Stimulated activated naive CD8-positive, alpha-beta T cell treated with anti-CD3 and anti-CD28 coated beads, Interleukin-15, Interleukin-2, amounts not matched to agents 100 U/mL and 50 U/mL, for 24 hours (primary cell): ENCODE results near the gene KCNK3.
"Not testable (repeated sequence)": the region's sequence is repeated elsewhere in the genome, so short reads cannot be mapped to it uniquely, and the experiment has no call there.

Experiments
- ATAC-seq: fragments of 150-1000 bp; cut with Tn5 transposase; one replicate; pipeline ENCODE4 v1.10.0; 2021
- DNase-seq: peaks from one replicate; pipeline ENCODE4 v3.0.0; 2021

Gene KCNK3

DNA sequence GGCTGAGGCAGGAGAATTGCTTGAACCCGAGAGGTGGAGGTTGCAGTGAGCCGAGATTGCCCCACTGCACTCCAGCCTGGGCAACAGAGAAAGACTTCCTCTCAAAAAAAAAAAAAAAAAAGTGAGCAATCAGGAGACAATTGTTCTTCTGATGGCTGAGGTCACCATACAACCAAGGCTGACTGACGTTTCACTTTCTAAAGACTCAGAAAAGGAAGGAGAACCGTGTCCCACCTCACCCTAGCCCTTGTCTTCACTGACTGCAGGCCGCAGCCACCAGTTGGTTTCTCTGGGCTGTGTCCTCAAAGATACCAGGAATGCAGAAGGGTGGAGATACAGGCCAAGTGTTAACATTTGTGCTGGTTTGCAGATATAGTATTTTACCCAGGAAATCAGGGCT, 63.8 kb downstream of the KCNK3 start:
- DNase-seq = no peak
- ATAC-seq = no peak

DNA sequence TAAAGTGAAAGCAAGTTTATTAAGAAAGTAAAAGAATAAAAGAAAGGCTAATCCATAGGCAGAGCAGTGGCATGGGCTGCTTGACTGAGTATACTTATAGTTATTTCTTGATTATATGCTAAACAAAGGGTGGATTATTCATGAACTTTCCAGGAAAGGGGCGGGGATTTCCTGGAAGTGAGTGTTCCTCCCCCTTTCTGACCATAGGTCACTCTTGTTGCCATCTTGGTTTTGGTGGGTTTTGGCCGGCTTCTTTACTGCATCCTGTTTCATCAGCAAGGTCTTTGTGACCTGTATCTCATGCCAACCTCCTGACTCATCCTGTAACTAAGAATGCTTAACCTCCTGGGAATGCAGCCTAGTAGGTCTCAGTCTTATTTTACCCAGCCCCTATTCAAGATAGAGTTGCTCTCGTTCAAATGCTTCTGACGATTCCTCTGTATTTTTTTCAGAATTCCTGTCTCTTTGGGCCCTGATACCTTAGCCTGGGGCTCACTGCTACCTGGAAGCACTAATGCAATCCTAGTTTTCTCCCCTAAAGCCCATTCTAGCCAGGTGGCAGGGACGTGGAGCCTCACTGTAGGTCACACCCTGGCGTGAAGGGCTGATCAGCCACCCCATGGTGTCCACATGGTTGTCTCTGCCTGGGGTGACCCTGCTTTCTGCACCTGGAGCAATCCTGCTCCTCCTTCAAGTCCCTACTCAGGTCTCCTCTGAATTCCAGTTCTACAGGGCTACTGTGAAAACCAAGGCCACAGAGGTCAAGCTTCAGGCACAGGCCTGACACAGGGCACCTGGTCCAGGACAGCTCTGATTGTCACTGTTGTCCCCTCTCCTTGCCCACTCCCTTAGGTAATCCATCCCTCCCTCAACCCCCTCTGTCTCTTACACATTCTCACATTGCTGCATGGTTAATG, 65.6 kb downstream of the KCNK3 start:
- peak; percentile 44 for ATAC-seq
- peak; percentile 44 for DNase-seq

DNA sequence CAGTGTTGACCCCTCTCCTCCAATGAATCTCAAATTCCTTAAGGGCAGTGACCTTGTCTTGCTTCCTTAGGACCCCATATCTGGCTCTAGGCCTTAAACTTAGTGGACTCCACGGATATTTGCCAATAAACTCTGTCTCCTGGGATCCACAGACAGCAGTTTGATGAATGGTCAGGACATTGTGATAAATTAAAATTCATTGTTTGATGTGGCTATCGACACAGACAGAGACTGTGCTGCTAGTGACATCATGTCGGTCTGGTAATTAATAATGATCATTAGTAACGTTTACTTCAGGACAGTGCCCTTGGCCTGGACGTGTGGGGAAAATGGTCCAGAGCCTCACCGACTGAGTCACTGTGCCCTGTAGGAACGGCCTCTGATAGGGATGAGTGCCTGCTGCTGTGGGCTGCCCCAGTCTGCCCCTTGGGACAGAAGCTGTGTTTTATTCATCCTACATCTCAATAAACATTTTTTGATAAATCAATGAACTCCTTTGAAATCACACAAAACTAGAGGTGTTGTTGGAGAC, 66.3 kb downstream of the KCNK3 start:
- ATAC-seq (no peak), DNase-seq (no peak)

DNA sequence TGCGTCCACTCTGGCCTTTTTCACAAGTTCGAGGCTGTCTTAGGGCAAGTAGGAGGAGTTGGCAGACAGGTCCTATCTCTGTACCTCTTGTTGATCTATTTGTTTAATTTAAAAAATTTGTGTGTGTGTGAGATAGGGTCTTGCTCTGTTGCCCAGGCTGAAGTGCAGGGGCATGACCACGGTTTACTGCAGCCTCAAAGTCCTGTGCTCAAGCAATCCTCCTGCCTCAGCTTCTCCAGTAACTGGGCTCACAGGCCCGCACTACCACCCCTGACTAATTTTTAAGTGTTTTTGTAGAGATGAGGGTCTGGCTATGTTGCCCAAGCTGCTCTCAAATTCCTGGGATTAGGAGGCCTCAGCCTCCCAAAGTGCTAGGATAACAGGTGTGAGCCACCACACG, 67.3 kb downstream of the KCNK3 start:
- ATAC-seq (no peak), DNase-seq (no peak)

DNA sequence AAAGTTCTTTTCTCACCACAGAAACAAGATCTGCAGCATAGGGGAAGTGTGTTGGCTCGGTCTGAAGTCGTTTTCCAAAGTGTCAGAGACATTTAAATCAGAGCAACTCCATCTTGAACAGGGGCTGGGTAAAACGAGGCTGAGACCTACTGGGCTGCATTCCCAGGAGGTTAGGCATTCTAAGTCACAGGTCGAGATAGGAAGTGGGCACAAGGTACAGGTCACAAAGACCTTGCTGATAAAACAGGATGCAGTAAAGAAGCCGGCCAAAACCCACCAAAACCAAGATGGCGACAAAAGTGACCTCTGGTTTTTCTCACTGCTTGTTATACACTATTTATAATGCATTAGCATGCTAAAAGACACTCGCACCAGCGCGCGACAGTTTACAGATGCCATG, 68.5 kb downstream of the KCNK3 start:
- not testable (repeated sequence) for ATAC-seq, DNase-seq

DNA sequence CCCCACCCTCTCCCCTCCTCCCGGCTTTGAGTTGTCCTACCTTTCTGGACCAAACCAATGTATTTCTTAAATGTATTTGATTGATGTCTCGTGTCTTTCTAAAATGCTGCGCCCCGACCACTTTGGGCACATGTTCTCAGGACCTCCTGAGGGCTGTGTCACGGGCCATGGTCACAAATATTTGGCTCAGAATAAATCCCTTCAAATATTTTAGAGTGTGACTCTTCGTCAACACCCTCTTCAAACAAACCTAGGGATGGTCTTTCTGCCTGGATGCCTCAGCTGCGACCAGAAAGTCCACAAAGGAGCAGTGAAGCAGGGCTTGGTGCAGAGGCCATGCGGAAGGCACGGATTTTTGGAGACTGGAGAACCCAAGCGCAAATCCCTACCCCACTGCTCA, 70.5 kb downstream of the KCNK3 start:
- ATAC-seq = no peak
- no peak for DNase-seq

DNA sequence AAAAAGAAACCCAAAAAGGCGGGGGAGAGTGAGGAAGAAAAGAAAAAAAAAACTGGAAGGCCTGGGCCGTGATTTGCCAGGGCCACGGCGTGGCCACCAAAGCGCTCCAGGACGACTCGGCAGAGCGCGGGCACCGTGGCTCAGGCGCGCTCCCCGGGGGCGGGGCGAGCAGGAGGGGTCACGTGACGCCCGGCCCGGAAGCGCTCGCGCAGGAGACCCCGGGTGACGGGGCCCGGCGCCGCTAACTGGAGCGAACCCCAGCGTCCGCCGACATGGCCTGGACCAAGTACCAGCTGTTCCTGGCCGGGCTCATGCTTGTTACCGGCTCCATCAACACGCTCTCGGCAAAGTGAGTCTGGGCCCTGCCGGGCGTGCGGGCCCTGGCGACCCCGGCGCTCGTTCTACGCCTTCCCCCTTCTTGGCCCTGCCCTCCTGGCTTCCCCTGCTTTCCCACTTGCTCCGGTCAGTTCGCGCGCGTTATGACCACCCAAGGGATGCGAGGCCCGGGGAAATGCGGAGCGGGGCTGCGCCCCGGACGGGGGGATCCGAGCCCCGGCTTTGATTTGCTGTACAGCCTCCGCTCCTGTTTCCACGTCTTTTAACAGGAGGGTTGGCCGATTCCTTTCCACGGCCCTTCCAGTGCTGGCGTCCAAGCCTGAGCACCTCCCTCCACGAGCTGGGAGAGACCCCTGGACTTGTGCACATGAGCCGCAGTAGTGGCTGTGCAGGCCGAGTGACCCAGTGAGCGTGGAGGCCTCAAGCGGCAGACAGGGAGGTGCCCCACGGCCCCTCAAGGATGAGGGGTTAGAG, 71.8 kb downstream of the KCNK3 start, which contains the start of gene SLC35F6:
Gene SLC35F6, plus strand, starts transcription at position 207 of the 810 bp plus-strand sequence. Its CDS starts 66 bp downstream, at position 273.
- ATAC-seq (peak; percentile 94), DNase-seq (peak; percentile 88)

DNA sequence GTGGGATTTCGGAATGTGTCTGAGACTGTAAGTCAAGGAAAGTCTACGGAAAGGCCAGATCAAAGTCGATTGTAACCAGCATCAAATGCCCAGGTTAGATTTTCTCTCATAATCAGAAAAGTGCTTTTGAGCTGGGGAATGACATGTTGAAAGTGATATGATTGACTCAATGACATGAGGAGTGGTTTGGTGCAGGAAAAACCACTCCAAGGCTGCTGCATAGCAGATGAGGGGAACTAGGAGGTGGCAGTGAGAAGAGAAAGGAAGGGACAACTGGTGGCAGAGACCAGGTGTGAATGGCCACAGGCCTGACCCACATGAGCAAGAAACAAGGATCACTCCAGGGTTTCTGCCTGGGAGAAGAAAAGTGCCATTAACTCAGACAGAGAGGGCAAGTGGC, 72.4 kb downstream of the KCNK3 start:
- ATAC-seq (no peak), DNase-seq (no peak)

DNA sequence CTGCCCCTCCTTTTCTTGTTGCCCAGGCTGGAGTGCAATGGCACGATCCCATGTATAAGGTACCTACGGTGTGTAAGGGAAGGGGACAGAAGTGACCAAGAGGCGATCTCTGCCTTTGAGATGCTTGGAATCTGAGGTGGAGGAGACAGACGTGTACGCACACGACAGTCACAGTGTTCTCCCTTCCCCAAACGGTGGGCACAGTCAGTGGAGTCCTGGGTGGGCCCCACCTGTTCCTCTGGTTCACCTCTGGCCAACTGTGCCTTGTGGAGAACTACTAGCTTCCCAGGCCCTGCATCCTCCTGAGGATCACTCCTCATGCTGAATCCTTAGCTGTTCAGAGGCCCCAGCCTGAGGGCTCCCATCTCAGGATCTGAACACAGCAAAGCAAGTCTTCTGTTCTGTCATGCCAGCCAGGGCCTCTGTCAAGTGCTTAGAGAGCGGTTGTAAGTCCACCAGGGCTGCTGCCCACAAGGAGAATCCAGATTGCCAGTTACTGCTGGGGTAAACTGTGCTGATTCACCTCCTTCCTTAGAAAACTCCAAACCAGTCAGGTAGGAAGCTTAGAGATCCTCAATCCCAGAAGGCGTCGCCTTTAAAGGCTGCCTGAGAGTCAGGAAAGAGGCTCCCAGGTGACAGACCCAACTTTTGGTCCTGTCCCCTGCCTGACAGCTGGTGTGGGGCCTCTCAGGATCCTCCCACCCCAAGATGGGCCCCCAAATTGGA, 73.1 kb downstream of the KCNK3 start:
- ATAC-seq (no peak), DNase-seq (no peak)

DNA sequence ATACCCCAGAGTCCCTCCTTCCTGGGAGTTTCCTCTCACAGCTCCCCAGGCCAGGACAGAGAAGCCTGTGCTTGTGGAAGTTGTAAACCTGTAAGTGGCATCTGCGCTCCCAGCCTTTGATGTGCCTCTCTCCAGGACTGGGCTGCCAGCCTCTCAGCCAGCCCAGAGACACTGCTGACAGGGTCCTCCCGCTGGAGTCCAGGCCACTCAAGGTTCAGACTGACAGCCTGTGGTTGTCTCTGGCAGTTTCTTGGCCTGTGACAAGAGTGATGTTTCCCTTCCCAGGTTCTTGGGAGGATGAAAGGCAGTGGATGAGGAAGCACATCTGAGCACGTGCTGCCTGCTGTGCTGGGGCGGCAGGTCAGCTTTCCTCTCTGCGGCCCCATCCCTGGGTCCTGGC, 74.6 kb downstream of the KCNK3 start:
- DNase-seq (no peak), ATAC-seq (no peak)

DNA sequence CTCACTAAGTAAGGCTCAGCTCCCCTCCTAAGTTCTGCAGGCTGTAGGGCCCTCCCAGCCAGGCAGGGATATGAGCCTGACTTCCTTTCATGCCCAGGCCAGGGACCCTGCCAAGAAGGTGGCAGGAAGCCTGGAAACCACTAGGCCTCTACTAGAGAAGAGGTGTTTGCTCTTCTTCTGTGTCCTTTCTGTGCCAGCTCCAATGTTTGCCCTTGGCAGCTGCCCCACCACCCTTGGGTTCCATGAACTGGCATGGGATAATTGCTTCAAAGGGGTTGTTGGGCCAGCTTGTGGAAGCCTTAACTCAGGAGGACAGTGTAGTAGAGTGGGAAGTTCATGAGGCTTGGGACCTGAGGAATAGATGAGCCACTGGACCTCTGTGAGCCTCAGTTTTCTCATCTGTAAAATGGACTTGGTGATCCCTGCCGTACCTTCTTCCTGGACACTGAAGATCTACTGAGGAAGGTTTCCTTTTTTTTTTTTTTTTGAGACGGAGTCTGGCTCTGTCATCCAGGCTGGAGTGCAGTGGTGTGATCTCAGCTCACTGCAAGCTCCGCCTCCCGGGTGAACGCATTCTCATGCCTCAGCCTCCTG, 75.5 kb downstream of the KCNK3 start:
- DNase-seq (no peak), ATAC-seq (no peak)

DNA sequence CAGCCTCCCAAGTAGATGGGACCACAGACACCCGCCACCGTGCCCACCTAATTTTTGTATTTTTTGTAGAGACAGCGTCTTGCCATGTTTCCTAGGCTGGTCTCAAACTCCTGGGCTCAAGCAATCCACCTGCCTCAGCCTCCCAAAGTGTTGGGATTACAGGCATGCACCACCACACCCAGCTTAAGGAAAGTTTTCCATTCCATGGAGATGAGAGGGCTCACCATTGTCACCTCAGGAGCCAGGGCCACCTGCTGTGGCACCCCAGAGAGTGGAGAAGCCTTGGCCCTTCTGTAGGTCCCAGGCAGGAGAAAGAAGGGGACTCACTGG, 76.2 kb downstream of the KCNK3 start:
- ATAC-seq (no peak), DNase-seq (no peak)

DNA sequence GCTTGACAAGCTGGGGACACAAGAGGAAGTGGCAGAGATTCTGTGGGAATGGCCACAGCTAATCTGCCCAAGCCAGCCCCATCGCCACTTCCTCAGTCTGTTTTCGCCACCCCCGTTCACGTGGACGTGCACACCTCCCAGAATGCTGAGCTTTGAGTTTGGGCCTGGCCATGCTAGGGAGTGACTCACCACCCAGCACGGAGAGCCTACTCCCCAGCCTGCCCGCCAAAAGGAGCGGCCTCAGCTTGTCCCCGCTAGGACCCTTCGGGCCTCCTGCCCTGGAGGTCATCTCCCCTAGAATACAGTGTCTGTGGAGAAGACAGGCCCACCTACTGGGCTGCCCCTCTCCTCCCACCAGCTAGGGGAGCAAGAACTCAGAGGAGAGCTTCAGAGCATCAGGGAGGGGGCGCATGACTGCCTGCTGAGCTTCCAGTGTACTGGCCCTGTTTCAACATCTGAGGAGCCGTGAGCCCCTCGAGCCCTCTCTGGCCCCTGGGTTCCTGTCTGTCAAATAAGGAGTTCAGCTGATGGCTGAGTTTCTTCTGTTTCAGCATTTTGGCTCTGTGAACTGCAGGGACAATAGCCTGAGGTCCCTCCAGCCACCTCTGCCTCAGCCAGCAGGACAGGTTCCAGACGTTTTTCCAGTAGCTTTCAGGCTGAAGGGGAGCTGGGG, 76.7 kb downstream of the KCNK3 start:
- peak; percentile 49 for DNase-seq
- peak; percentile 51 for ATAC-seq

DNA sequence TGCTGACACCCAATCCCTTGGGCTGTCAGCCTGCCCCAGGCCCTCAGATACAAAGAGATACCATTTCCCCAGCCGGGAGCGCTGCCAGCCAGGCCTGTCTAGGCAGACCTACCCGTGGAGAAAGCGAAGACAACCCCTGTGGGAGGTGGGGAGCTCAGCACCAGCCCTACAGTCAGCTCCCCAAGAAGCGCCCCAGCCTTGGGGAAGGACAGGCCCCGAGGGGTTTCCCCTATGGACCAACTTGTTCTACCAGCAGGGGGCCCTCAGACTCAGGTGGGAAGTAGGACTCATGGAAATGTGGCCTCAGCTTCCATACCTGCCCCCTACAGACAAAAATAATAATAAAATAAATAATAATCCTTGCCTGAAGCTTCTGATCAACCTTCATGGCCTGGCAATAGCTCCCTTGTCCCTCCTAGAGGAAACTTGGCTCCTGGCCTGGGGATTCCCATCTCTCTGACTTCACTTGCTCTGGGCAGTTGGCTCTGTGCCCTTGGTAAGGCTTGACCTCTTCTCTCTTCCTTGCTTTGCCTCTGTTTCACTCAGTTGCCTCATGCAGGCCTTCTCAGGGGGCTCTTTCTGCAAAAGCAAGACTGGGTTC, 78.6 kb downstream of the KCNK3 start:
- peak; percentile 38 for ATAC-seq

DNA sequence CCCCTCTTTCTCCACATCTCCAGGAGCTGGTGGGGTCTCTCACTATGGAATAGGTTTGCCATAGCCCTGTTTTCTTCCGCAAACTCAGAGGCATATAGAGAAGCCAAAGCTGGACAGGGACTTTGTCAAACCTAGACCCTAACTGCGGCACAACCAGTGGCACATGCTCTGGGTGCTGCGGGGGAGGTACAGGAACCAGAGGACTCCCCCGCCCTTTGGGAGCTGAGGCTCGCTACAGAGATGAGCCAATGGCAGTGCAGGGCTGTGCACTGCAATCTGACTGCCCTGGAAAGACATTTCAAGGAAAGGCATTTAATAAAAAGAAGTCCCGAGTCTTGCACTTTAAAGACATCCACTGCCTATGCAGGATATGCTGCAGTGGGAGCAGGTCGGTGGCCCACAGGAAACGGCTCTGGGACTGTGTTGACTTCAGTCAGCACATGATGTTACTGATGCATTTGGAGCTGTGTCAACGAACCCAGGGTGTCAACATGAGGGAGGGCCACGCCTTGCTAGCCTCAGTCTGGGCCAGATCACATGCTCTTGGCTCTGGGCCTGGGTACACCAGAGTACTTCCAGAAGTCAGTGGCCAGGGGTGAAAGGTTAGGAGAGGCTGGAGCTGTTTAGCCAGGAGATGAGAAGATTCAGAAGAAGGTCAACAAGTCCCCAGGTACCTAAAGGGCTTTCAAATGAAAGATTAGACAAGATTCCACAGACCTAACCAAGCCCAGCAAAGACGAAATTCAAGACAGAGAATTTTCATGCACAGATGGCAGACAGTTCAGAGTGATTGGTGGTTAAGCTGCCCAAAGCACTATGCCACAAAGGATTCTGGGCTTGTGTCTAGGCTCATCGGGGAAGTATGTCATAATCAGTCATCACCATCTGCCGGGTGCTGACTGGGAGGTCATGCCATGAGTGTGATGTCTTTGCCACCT, 79.8 kb downstream of the KCNK3 start:
- DNase-seq = no peak
- peak; percentile 33 for ATAC-seq

More for the DNA sequence above, 78.6 kb downstream of the KCNK3 start:
- DNase-seq = peak; percentile 57

DNA sequence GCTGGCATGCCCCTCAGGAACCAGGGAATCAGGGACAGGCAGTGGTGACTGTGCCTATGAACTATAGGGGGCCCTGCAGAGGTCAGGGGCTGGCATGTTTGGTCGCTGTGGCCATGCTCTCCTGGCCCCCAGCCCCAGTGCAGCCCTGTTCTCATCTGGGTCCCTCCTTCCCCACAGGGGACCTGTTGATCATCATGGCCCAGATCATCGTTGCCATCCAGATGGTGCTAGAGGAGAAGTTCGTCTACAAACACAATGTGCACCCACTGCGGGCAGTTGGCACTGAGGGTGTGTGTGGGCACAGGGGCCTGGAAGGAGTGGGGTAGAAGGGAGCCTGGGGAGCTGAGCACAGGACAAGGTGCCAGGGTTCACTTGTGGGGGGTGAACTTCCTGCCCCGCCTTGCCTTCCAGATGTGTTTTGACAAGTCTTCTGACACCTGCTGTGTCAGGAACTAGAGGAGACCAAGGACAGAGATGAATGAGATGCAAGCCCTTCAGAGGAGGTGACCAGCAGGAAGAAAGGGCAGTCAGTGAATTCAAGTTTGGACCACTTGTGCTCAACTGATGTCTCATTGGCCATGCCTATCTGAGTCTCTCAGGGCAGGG, 83.8 kb downstream of the KCNK3 start:
- no peak for ATAC-seq
- DNase-seq = no peak

DNA sequence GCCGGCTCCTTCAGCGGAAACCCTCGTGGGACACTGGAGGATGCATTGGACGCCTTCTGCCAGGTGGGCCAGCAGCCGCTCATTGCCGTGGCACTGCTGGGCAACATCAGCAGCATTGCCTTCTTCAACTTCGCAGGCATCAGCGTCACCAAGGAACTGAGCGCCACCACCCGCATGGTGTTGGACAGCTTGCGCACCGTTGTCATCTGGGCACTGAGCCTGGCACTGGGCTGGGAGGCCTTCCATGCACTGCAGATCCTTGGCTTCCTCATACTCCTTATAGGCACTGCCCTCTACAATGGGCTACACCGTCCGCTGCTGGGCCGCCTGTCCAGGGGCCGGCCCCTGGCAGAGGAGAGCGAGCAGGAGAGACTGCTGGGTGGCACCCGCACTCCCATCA, 85.6 kb downstream of the KCNK3 start:
- DNase-seq (no peak), ATAC-seq (no peak)

DNA sequence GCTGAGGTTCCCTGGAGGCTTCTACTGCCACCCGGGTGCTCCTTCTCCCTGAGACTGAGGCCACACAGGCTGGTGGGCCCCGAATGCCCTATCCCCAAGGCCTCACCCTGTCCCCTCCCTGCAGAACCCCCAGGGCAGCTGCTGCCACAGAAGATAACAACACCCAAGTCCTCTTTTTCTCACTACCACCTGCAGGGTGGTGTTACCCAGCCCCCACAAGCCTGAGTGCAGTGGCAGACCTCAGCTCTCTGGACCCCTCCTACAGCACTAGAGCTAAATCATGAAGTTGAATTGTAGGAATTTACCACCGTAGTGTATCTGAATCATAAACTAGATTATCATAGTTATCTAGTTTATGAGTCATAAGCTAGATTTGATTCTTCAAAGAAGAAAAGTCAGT, 86.0 kb downstream of the KCNK3 start:
- no peak for DNase-seq
- ATAC-seq = peak; percentile 15

DNA sequence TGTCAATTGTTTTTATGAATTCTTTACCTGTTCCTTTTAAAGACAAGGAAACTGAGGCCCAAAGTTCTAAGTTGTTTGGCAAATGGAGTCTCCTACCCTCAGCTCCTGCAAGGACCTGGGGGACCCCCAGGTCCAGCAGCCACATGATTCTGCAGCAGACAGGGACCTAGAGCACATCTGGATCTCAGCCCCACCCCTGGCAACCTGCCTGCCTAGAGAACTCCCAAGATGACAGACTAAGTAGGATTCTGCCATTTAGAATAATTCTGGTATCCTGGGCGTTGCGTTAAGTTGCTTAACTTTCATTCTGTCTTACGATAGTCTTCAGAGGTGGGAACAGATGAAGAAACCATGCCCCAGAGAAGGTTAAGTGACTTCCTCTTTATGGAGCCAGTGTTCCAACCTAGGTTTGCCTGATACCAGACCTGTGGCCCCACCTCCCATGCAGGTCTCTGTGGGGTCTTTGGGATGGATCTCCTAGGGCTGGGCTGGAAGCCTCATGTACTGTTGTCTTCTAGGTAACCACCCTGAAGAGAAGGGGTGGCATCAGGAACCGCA, 87.8 kb downstream of the KCNK3 start:
- DNase-seq = no peak
- ATAC-seq = no peak
